ENCODE data around the gene ACTN4. TPM values are rescaled to one million over a fixed set of nuclear protein-coding genes. Genes with fewer than 3 reads are reported as not detected.

The ACTN4 gene
- total and polyA plus RNA-seq, 2 experiments from 2014 or later: 59.3 to 321 TPM

GRCh38 chr19:38617283-38617763 lies 30.1 kb upstream of the ACTN4 start:
- Histone ChIP-seq H3K9me3 (ENCODE audit: low read depth) (no peaks in the 10 kb centered on the region), H4K20me1 (ENCODE audit: insufficient read depth, poor library complexity, severe bottlenecking) (no peaks in the 10 kb centered on the region), H3K36me3 (replicated peaks; ENCODE audit: insufficient read depth, low read depth) (no peaks in the 10 kb centered on the region), H3K79me2 (peaks cover 16% of the 10 kb centered on the region), H3K4me2 (no peak overlapping the region), H3K4me1 (ENCODE audit: insufficient read depth) (no peaks in the 10 kb centered on the region), H3K27ac (no peak overlapping the region), H3K9me2 (replicated peaks; ENCODE audit: insufficient read depth) (no peaks in the 10 kb centered on the region), H3K4me3 (no peak overlapping the region), H3K27me3 (no peaks in the 10 kb centered on the region), H2AFZ (no peak overlapping the region)
- TF ChIP-seq EZH2 (IDR thresholded peaks at IDR 0.05; ENCODE audit: borderline replicate concordance) (no peak), CTCF (IDR thresholded peaks at IDR 0.05; ENCODE audit: poor library complexity) (no peak), EZH2phosphoT487 (IDR thresholded peaks at IDR 0.05; ENCODE audit: low read depth, severe bottlenecking, unreplicated experiment) (no peak)
- 94% methylated on average over 9 of the region's 9 CpGs for WGBS (ENCODE audit: low lambda C conversion rate, missing lambda C conversion rate)
- no peak for DNase-seq (ENCODE audit: low spot score)

- H3K4me2 ChIP-seq: peak within 1 kb of the TSS; percentile 77
- 87% methylated on average over 25 of the region's 28 CpGs for WGBS (ENCODE audit: low lambda C conversion rate, missing lambda C conversion rate)
- peak within 1 kb of the TSS; percentile 69 for H3K27ac ChIP-seq
- no peaks in the 10 kb centered on the region for H4K20me1 ChIP-seq (ENCODE audit: insufficient read depth, poor library complexity, severe bottlenecking)
- H3K9me2 ChIP-seq (replicated peaks; ENCODE audit: insufficient read depth): no peaks in the 10 kb centered on the region
- peaks cover 16% of the 10 kb centered on the region for H3K79me2 ChIP-seq
- H2AFZ ChIP-seq: peak within 1 kb of the TSS; percentile 64
- no peaks in the 10 kb centered on the region for H3K36me3 ChIP-seq (replicated peaks; ENCODE audit: insufficient read depth, low read depth)
- H3K4me3 ChIP-seq: peak within 1 kb of the TSS; percentile 15
- no peaks in the 10 kb centered on the region for H3K9me3 ChIP-seq (ENCODE audit: low read depth)
- DNase-seq (ENCODE audit: low spot score): no peak
- H3K4me1 ChIP-seq (ENCODE audit: insufficient read depth): no peaks in the 10 kb centered on the region
- H3K27me3 ChIP-seq: no peaks in the 10 kb centered on the region
- TF ChIP-seq CTCF (IDR thresholded peaks at IDR 0.05; ENCODE audit: poor library complexity): no peak
- TF ChIP-seq EZH2phosphoT487 (IDR thresholded peaks at IDR 0.05; ENCODE audit: low read depth, severe bottlenecking, unreplicated experiment): no peak
- no peak for TF ChIP-seq EZH2 (IDR thresholded peaks at IDR 0.05; ENCODE audit: borderline replicate concordance)
Measured at GRCh38 chr19:38617764-38618589, 29.5 kb upstream of the ACTN4 start, which contains the start of gene MAP4K1. MAP4K1 (minus strand) TSS chr19:38617953; CDS start chr19:38617895, 58 bp downstream.

GRCh38 chr19:38618590-38619360 lies 28.7 kb upstream of the ACTN4 start, which contains the start of gene EIF3K:
EIF3K (plus strand) TSS chr19:38619188; CDS start chr19:38619269, 81 bp downstream.
- H4K20me1 ChIP-seq (ENCODE audit: insufficient read depth, poor library complexity, severe bottlenecking): no peaks in the 10 kb centered on the region
- H3K36me3 ChIP-seq (replicated peaks; ENCODE audit: insufficient read depth, low read depth): no peaks in the 10 kb centered on the region
- H3K4me1 ChIP-seq (ENCODE audit: insufficient read depth): no peaks in the 10 kb centered on the region
- WGBS (ENCODE audit: low lambda C conversion rate, missing lambda C conversion rate): 5% methylated on average over 63 of the region's 64 CpGs
- no peaks in the 10 kb centered on the region for H3K9me2 ChIP-seq (replicated peaks; ENCODE audit: insufficient read depth)
- peak within 1 kb of the TSS; percentile 33 for H3K4me3 ChIP-seq
- no peak for TF ChIP-seq CTCF (IDR thresholded peaks at IDR 0.05; ENCODE audit: poor library complexity)
- TF ChIP-seq EZH2 (IDR thresholded peaks at IDR 0.05; ENCODE audit: borderline replicate concordance): no peak
- TF ChIP-seq EZH2phosphoT487 (IDR thresholded peaks at IDR 0.05; ENCODE audit: low read depth, severe bottlenecking, unreplicated experiment): no peak
- no peaks in the 10 kb centered on the region for H3K9me3 ChIP-seq (ENCODE audit: low read depth)
- peak within 1 kb of the TSS; percentile 69 for H3K27ac ChIP-seq
- H2AFZ ChIP-seq: peak within 1 kb of the TSS; percentile 64
- H3K27me3 ChIP-seq: no peaks in the 10 kb centered on the region
- DNase-seq (ENCODE audit: low spot score): peak; percentile 100
- H3K4me2 ChIP-seq: peak within 1 kb of the TSS; percentile 98
- peaks cover 16% of the 10 kb centered on the region for H3K79me2 ChIP-seq

Measured in hepatocyte (in vitro differentiated cells).